K562 (cell line): ENCODE measurements around the gene LMNTD2. TPM values are rescaled to one million over a fixed set of nuclear protein-coding genes. Genes with fewer than 3 reads are reported as not detected.

Source experiments
- AFF1 ChIP-seq, 2 experiments: fragments of 450-650 bp; IDR thresholded peaks; 2 replicates each; pipeline ENCODE4 v1.6.1; 2018; ENCODE audit warnings: mild to moderate bottlenecking in 2 of 2, low read depth in 1 of 2; ENCODE audit not compliant: partially characterized antibody in 2 of 2
- BCL6 ChIP-seq: fragments of 250-450 bp; sonication (Bioruptor Pico); IDR thresholded peaks from 2 replicates; pipeline ENCODE4 v1.4.0; 2020
- DACH1 ChIP-seq: fragments of 450-650 bp; IDR thresholded peaks from 2 replicates; pipeline ENCODE4 v1.6.1; 2018; ENCODE audit not compliant: partially characterized antibody
- EGR1 ChIP-seq: fragments of 450-650 bp; conservative IDR thresholded peaks from 2 replicates; pipeline ENCODE4 v1.6.1; 2017; ENCODE audit warnings: mild to moderate bottlenecking
- GATAD2B ChIP-seq: fragments of 450-650 bp; IDR thresholded peaks from 2 replicates; pipeline ENCODE4 v1.6.1; 2017; ENCODE audit warnings: mild to moderate bottlenecking, borderline replicate concordance
- HNRNPUL1 ChIP-seq: fragments of 200-400 bp; formaldehyde crosslinking; IDR thresholded peaks from 2 replicates; pipeline ENCODE4 v1.6.1; 2017; ENCODE audit warnings: low read length
- MAZ ChIP-seq, 2 experiments: fragments of 450-650 bp in 1 of 2; sonication (generic) in 1 of 2; formaldehyde crosslinking; IDR thresholded peaks in 1 of 2; conservative IDR thresholded peaks in 1 of 2; 2 replicates each; pipeline versions ENCODE4 v1.4.0 to v1.5.0; 2020; ENCODE audit warnings: mild to moderate bottlenecking in 1 of 2, missing genetic modification reagents in 1 of 2
- PCBP1 ChIP-seq: fragments of 200-400 bp; formaldehyde crosslinking; IDR thresholded peaks from 2 replicates; pipeline ENCODE4 v1.6.1; 2018; ENCODE audit warnings: mild to moderate bottlenecking, low read depth, low read length; ENCODE audit not compliant: poor library complexity, severe bottlenecking
- RAD51 ChIP-seq: fragments of 450-650 bp; IDR thresholded peaks from 2 replicates; pipeline ENCODE4 v1.7.1; 2016; ENCODE audit warnings: low read depth, mild to moderate bottlenecking, borderline replicate concordance
- RBFOX2 ChIP-seq: fragments of 200-400 bp; formaldehyde crosslinking; IDR thresholded peaks from 2 replicates; pipeline ENCODE4 v1.6.1; 2017; ENCODE audit warnings: low read depth, mild to moderate bottlenecking, low read length, moderate library complexity
- RBM15 ChIP-seq: fragments of 200-400 bp; formaldehyde crosslinking; IDR thresholded peaks from 2 replicates; pipeline ENCODE4 v1.6.1; 2018; ENCODE audit warnings: mild to moderate bottlenecking, low read length, moderate library complexity; ENCODE audit not compliant: insufficient read depth
- STAT6 ChIP-seq: sonication (generic); formaldehyde crosslinking; IDR thresholded peaks from 2 replicates; pipeline ENCODE4 v1.8.1; 2023; ENCODE audit warnings: mild to moderate bottlenecking, missing genetic modification reagents
- TAF9B ChIP-seq: fragments of 450-650 bp; IDR thresholded peaks from 2 replicates; pipeline ENCODE4 v1.6.1; 2018; ENCODE audit warnings: mild to moderate bottlenecking; ENCODE audit not compliant: partially characterized antibody
- TFAM ChIP-seq: fragments of 250-450 bp; sonication (Bioruptor Pico); conservative IDR thresholded peaks from 2 replicates; pipeline ENCODE4 v1.5.0; 2021; ENCODE audit warnings: mild to moderate bottlenecking, moderate library complexity
- XRCC3 ChIP-seq: fragments of 450-650 bp; IDR thresholded peaks from 2 replicates; pipeline ENCODE4 v1.6.1; 2017; ENCODE audit warnings: mild to moderate bottlenecking, moderate library complexity
- ZBTB12 ChIP-seq: fragments of 250-450 bp; sonication (Bioruptor Pico); IDR thresholded peaks from 2 replicates; pipeline ENCODE4 v1.4.0; 2020
- ZNF324 ChIP-seq: fragments of 250-450 bp; sonication (Bioruptor Pico); IDR thresholded peaks from 2 replicates; pipeline ENCODE4 v1.4.0; 2020; ENCODE audit warnings: mild to moderate bottlenecking
- polyA plus RNA-seq, 8 experiments: library from polyadenylated mRNA; depleted of rRNA in 4 of 8; stranded (reverse) in 5 of 8; unstranded in 3 of 8; fragments of >200 nt; fragmentation: Nextera tagmentation in 2 of 8; fragmentation: Illumina TruSeq in 1 of 8; extraction: Ambion mirVana in 2 of 8; extraction: Trizol in 1 of 8; gene quantifications; 2 replicates each; pipeline versions ENCODE4 v1.2.1 to v1.2.3, GENCODE V29; 2011 to 2014; ENCODE audit warnings: inconsistent platforms in 1 of 8, missing spikeins in 1 of 8
- total RNA-seq, 7 experiments: library from RNA; depleted of rRNA in 6 of 7; stranded (reverse); fragments of >200 nt in 6 of 7; fragmentation: Illumina TruSeq in 2 of 7; extraction: Trizol in 2 of 7; gene quantifications; 2 replicates each; pipeline versions ENCODE4 v1.2.1 to v1.2.3, GENCODE V29; 2011 to 2021; ENCODE audit warnings: low replicate concordance in 1 of 7
- TF ChIP-seq, protein P1 (sequence below): fragments of 450-650 bp; IDR thresholded peaks from 2 replicates; pipeline ENCODE4 v1.6.1; 2016; ENCODE audit warnings: borderline replicate concordance

The LMNTD2 gene
- total and polyA plus RNA-seq, 9 of the 15 experiments (the other 6 are each of a cell fraction or from before 2014, with no cell fraction given), result 0.48 to 4.2 (median 1.5) TPM; not detected in 3

DNA sequence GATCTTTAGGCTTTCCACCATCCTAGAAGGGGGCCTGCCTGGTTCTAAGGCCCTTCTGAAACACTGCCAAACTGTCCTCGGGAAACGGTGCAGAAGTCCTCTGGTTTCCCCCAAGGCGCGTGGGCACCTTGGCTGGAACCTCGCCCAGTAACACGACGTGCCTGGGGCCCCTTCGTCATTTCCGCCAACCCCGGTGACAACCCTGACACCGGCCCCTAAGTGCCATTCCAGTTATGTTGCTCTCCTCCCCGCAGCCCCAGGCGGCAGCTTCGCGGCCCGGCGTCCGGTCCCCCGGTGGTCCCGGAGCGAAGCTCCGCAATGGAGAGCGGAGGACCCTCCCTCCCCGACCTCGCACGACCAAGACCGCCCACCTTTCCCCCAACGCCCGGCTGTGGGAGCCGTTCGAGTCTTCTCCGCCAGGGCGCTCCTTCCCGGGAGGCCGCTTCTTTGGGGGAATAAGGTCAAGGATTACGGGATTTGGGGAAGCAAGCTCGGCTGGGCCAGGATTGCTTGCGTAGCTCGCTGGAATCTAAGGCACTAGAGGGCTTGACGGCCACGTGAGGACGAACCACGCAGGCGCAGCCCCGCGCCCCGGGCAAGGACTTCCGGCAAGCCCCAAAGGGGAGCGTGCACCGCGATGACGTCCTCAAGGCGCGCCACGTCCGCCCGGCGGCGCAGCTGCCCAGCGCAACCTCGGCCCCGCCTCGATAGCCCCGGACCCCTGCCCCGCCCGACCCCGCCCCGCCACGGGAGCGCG, 54.1 kb downstream of the LMNTD2 start (continued):
- TF ChIP-seq MAZ (CRISPR knock-in tag; conservative IDR thresholded peaks at IDR 0.05 in 1 of 2, IDR thresholded peaks at IDR 0.05 in 1 of 2) (peak in 1 of 2 experiments; percentile 75; a peak in 2 of 4 replicates), GATAD2B (no peak), TAF9B (peak; percentile 52), EGR1 (peak; percentile 64), XRCC3 (no peak), ZBTB12 (CRISPR knock-in tag) (peak; percentile 96), AFF1 (IDR thresholded peaks at IDR 0.05; ENCODE audit: low read depth in 1 of 2, partially characterized antibody in 2 of 2) (peak; percentile 26 to 31), RBM15 (no peak), RAD51 (peak; percentile 53; the same call in 1 of the 2 replicates), HNRNPUL1 (no peak), PCBP1 (peak; percentile 68), TFAM (CRISPR knock-in tag) (no peak), ZNF324 (CRISPR knock-in tag) (peak; percentile 61), RBFOX2 (peak; percentile 95), DACH1 (peak; percentile 1), BCL6 (CRISPR knock-in tag) (no peak), STAT6 (0 out of 2 replicates have a peak, but pooled peaks have one; percentile 59)
- TF ChIP-seq, protein P1, sequence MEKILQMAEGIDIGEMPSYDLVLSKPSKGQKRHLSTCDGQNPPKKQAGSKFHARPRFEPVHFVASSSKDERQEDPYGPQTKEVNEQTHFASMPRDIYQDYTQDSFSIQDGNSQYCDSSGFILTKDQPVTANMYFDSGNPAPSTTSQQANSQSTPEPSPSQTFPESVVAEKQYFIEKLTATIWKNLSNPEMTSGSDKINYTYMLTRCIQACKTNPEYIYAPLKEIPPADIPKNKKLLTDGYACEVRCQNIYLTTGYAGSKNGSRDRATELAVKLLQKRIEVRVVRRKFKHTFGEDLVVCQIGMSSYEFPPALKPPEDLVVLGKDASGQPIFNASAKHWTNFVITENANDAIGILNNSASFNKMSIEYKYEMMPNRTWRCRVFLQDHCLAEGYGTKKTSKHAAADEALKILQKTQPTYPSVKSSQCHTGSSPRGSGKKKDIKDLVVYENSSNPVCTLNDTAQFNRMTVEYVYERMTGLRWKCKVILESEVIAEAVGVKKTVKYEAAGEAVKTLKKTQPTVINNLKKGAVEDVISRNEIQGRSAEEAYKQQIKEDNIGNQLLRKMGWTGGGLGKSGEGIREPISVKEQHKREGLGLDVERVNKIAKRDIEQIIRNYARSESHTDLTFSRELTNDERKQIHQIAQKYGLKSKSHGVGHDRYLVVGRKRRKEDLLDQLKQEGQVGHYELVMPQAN, result peak; percentile 96
